ENCODE data around the gene GTPBP2.

GRCh38 chr6:43629505-43630300 is 639 bp upstream of the GTPBP2 start:
- no peak for TF ChIP-seq EZH2 (IDR thresholded peaks at IDR 0.05; ENCODE audit: borderline replicate concordance, insufficient read depth, low read depth, low read length, poor library complexity, severe bottlenecking)
- no peak for TF ChIP-seq CTCF (IDR thresholded peaks at IDR 0.05)
